HG03139 (cell line): Measurements from ENCODE around the gene BSPH1.
"Not testable (repeated sequence)": the region's sequence is repeated elsewhere in the genome, so short reads cannot be mapped to it uniquely, and the experiment has no call there.

Source experiments
- ATAC-seq: cut with Tn5 transposase; IDR thresholded peaks from one replicate; pipeline ENCODE4 v1.9.1; 2021; ENCODE audit not compliant: unreplicated experiment

Gene BSPH1

GRCh38 chr19:47992070-47992469 is at the start of gene BSPH1:
Gene BSPH1, minus strand, starts transcription at chr19:47992170. Its CDS starts 89 bp downstream, at chr19:47992081.
- no peak for ATAC-seq

- no peak for ATAC-seq
These were observed 44.8 kb upstream of the BSPH1 start for GRCh38 chr19:48036765-48037164.

GRCh38 chr19:48033604-48034003 is 41.6 kb upstream of the BSPH1 start:
- no peak for ATAC-seq

- no peak for ATAC-seq
These were observed 38.1 kb upstream of the BSPH1 start for GRCh38 chr19:48030073-48030472.

GRCh38 chr19:48029431-48029830 is 37.5 kb upstream of the BSPH1 start:
- no peak for ATAC-seq

- ATAC-seq = no peak
These were observed 33.5 kb upstream of the BSPH1 start for GRCh38 chr19:48025480-48025879.

GRCh38 chr19:48023518-48023917 is 31.5 kb upstream of the BSPH1 start:
- ATAC-seq = no peak

GRCh38 chr19:48023011-48023410 is 31.0 kb upstream of the BSPH1 start:
- ATAC-seq = no peak

GRCh38 chr19:48020686-48021085 is 28.7 kb upstream of the BSPH1 start:
- ATAC-seq = no peak

GRCh38 chr19:48010932-48011758 is 19.2 kb upstream of the BSPH1 start:
- no peak for ATAC-seq

- no peak for ATAC-seq
These were observed 14.8 kb upstream of the BSPH1 start for GRCh38 chr19:48006762-48007161.

- ATAC-seq = no peak
These were observed 12.3 kb upstream of the BSPH1 start for GRCh38 chr19:48004236-48004635.

GRCh38 chr19:48000846-48001245 is 8.9 kb upstream of the BSPH1 start:
- ATAC-seq = no peak

GRCh38 chr19:47998800-47999199 is 6.8 kb upstream of the BSPH1 start:
- no peak for ATAC-seq

- no peak for ATAC-seq
These were observed 4.3 kb upstream of the BSPH1 start for GRCh38 chr19:47996230-47996727.

- ATAC-seq = no peak
These were observed 2.3 kb upstream of the BSPH1 start, which contains the start of gene ELSPBP1 for GRCh38 chr19:47994209-47994802. Gene ELSPBP1, plus strand, starts transcription at chr19:47994632. Its CDS starts 14,036 bp downstream, at chr19:48008668.

GRCh38 chr19:47991191-47991808 is 670 bp downstream of the BSPH1 start:
- no peak for ATAC-seq

- no peak for ATAC-seq
These were observed 18.4 kb downstream of the BSPH1 start for GRCh38 chr19:47973529-47973928.

- ATAC-seq = not testable (repeated sequence)
These were observed 36.0 kb downstream of the BSPH1 start for GRCh38 chr19:47955936-47956335.

GRCh38 chr19:47952132-47952531 is 39.8 kb downstream of the BSPH1 start:
- not testable (repeated sequence) for ATAC-seq

- ATAC-seq = not testable (repeated sequence)
These were observed 42.0 kb downstream of the BSPH1 start for GRCh38 chr19:47949852-47950521.
